HepG2 (cell line): Measurements from ENCODE around the gene TXNDC11. TPM values are rescaled to one million over a fixed set of nuclear protein-coding genes. Genes with fewer than 3 reads are reported as not detected.

ENCODE experiments used
- ATAC-seq: fragments of 200-7000 bp; cut with Tn5 transposase; 3 replicates; pipeline ENCODE4 v1.9.1; 2020; ENCODE audit warnings: mild to moderate bottlenecking, moderate library complexity
- BruUV-seq: library from RNA; stranded (reverse); fragments of 400-500 nt; replicated peaks from 2 replicates; lab custom pipeline; 2021; lab: Mats Ljungman, UMichigan
- CTCF ChIA-PET: fragments of 300-600 bp; formaldehyde crosslinking; extraction: SDS; loops from one replicate; lab custom pipeline; 2021; ENCODE audit warnings: low total read pairs, inconsistent platforms, low intra/inter-chr PET ratio; lab: Yijun Ruan, JAX
- POLR2A ChIA-PET: fragments of 350-600 bp; sonication (Branson Sonifier 250); formaldehyde crosslinking; loops from one replicate; lab custom pipeline; 2020; ENCODE audit warnings: antibody characterized with exemption, inconsistent platforms; lab: Yijun Ruan, JAX
- DNase-seq: peaks from one replicate; pipeline ENCODE4 v3.0.0-alpha.2; 2015; ENCODE audit warnings: low spot score
- FAIRE-seq: peaks from 3 replicates; lab custom pipeline; 2011; peaks lifted over from hg19 to GRCh38; lab: Jason Lieb, UNC
- H2AFZ ChIP-seq: one replicate; pipeline ENCODE4 v1.6.1; 2011; ENCODE audit warnings: low read length, inconsistent platforms
- H3K27ac ChIP-seq: fragments of 300-600 bp; 3 replicates; pipeline ENCODE4 v1.8.0; 2011; ENCODE audit warnings: mixed run types, mild to moderate bottlenecking, mixed read lengths, low read length, inconsistent platforms; ENCODE audit not compliant: insufficient read depth; ENCODE audit errors: extremely low read length
- H3K27me3 ChIP-seq, 2 experiments: fragments of 200-600 bp in 1 of 2; 2 replicates in 1 of 2; 3 replicates in 1 of 2; pipeline versions ENCODE4 v1.6.0 to v1.8.0; 2011; ENCODE audit warnings: low read length in 2 of 2, mild to moderate bottlenecking in 2 of 2, moderate library complexity in 2 of 2, inconsistent platforms in 1 of 2; ENCODE audit not compliant: insufficient read depth in 2 of 2, control insufficient read depth in 1 of 2
- H3K36me3 ChIP-seq, 2 experiments: fragments of 200-600 bp in 1 of 2; replicated peaks in 1 of 2; 2 replicates in 1 of 2; 3 replicates in 1 of 2; pipeline versions ENCODE4 v1.5.1 to v1.8.0; 2011; ENCODE audit warnings: low read length in 2 of 2, inconsistent platforms in 1 of 2; ENCODE audit not compliant: insufficient read depth in 2 of 2, control insufficient read depth in 1 of 2
- H3K4me1 ChIP-seq: 2 replicates; pipeline ENCODE4 v1.5.1; 2012; ENCODE audit warnings: low read length, inconsistent platforms; ENCODE audit not compliant: insufficient read depth
- H3K4me2 ChIP-seq: 2 replicates; pipeline ENCODE4 v1.6.0; 2011; ENCODE audit warnings: low read depth, low read length, inconsistent platforms
- H3K4me3 ChIP-seq, 3 experiments: fragments of 200-600 bp in 1 of 3; sonication (generic), shearing (Covaris generic) in 1 of 3; replicated peaks in 1 of 3; 2 replicates each; pipeline ENCODE4 v1.5.1; 2011 to 2016; ENCODE audit warnings: low read length in 3 of 3, inconsistent platforms in 2 of 3, low read depth in 2 of 3, mild to moderate bottlenecking in 2 of 3, control low read depth in 1 of 3, mixed read lengths in 1 of 3; ENCODE audit not compliant: insufficient read depth in 1 of 3
- H3K79me2 ChIP-seq: one replicate; pipeline ENCODE4 v1.6.1; 2011; ENCODE audit warnings: low read length, inconsistent platforms; ENCODE audit not compliant: insufficient read depth
- H3K9ac ChIP-seq: 2 replicates; pipeline ENCODE4 v1.6.0; 2011; ENCODE audit warnings: mild to moderate bottlenecking, low read depth, low read length, inconsistent platforms; ENCODE audit not compliant: insufficient read depth
- H3K9me3 ChIP-seq: 2 replicates; pipeline ENCODE4 v1.5.1; 2012; ENCODE audit warnings: mild to moderate bottlenecking, low read length
- H4K20me1 ChIP-seq: 2 replicates; pipeline ENCODE4 v1.6.0; 2011; ENCODE audit warnings: inconsistent platforms, mild to moderate bottlenecking, low read length, moderate library complexity; ENCODE audit not compliant: insufficient read depth
- BCLAF1 ChIP-seq: fragments of 450-650 bp; IDR thresholded peaks from 2 replicates; pipeline ENCODE4 v1.6.1; 2017; ENCODE audit warnings: mild to moderate bottlenecking
- CBX1 ChIP-seq: IDR thresholded peaks from one replicate; pipeline ENCODE4 v1.6.1; 2016; ENCODE audit warnings: antibody characterized with exemption, low read depth
- CBX5 ChIP-seq: sonication (generic); formaldehyde crosslinking; IDR thresholded peaks from 2 replicates; pipeline ENCODE4 v1.4.0; 2020; ENCODE audit warnings: missing genetic modification reagents, borderline replicate concordance
- GMEB2 ChIP-seq: IDR thresholded peaks from 2 replicates; pipeline ENCODE4 v1.6.1; 2016; ENCODE audit warnings: missing biosample characterization, missing genetic modification reagents, low read depth
- HCFC1 ChIP-seq: fragments of 150-350 bp; IDR thresholded peaks from 2 replicates; pipeline ENCODE4 v1.6.1; 2014; ENCODE audit warnings: low read depth, low read length
- KIAA2018 ChIP-seq: sonication (generic); formaldehyde crosslinking; IDR thresholded peaks from 2 replicates; pipeline ENCODE4 v1.5.0; 2020; ENCODE audit warnings: mild to moderate bottlenecking, missing genetic modification reagents, borderline replicate concordance
- LCORL ChIP-seq, 2 experiments: fragments of 450-650 bp in 1 of 2; sonication (generic) in 1 of 2; formaldehyde crosslinking in 1 of 2; IDR thresholded peaks; 2 replicates each; pipeline versions ENCODE4 v1.5.0 to v1.6.1; 2017 to 2020; ENCODE audit warnings: antibody characterized with exemption in 1 of 2, missing genetic modification reagents in 1 of 2
- SIN3B ChIP-seq: fragments of 150-350 bp; IDR thresholded peaks from 2 replicates; pipeline ENCODE4 v1.6.1; 2014; ENCODE audit warnings: low read length
- SRY ChIP-seq: sonication (generic); formaldehyde crosslinking; IDR thresholded peaks from 2 replicates; pipeline ENCODE4 v1.8.0; 2022; ENCODE audit warnings: mild to moderate bottlenecking, missing genetic modification reagents
- ZNF136 ChIP-seq: sonication (generic); formaldehyde crosslinking; IDR thresholded peaks from 2 replicates; pipeline ENCODE4 v1.8.1; 2022; ENCODE audit warnings: low read depth, mild to moderate bottlenecking, moderate library complexity, missing genetic modification reagents
- ZNF138 ChIP-seq: sonication (generic); formaldehyde crosslinking; IDR thresholded peaks from 2 replicates; pipeline ENCODE4 v1.5.0; 2020; ENCODE audit warnings: mild to moderate bottlenecking, low read depth, missing genetic modification reagents
- ZNF550 ChIP-seq: sonication (generic); formaldehyde crosslinking; IDR thresholded peaks from 2 replicates; pipeline ENCODE4 v1.4.0; 2020; ENCODE audit warnings: mild to moderate bottlenecking, missing genetic modification reagents, borderline replicate concordance
- ZNF7 ChIP-seq: IDR thresholded peaks from 2 replicates; pipeline ENCODE4 v1.6.1; 2016; ENCODE audit warnings: missing biosample characterization, missing genetic modification reagents
- WGBS: methylation state at CpG from one replicate; pipeline ENCODE4 v1.1.6; 2017; ENCODE audit warnings: low lambda C conversion rate; 5-methylcytosine and 5-hydroxymethylcytosine counted together
- in situ Hi-C: cut with HindIII; loops from 2 replicates; pipeline ENCODE4 v1.10.0; 2017; ENCODE audit warnings: low pct_unique_long_range_greater_than_20kb; ENCODE audit not compliant: extremely low pct_ligation_motif_present
- intact Hi-C: fragments of 100-400 bp; cut with micrococcal nuclease; formaldehyde crosslinking; loops from one replicate; pipeline ENCODE4 v1.10.0; 2022; ENCODE audit not compliant: unreplicated experiment
- polyA plus RNA-seq, 8 experiments: library from polyadenylated mRNA; depleted of rRNA in 3 of 8; stranded (reverse) in 7 of 8; unstranded in 1 of 8; fragments of >200 nt; fragmentation: Illumina TruSeq in 4 of 8; extraction: Trizol in 4 of 8; gene quantifications; 2 replicates each; pipeline versions ENCODE4 v1.2.1 to v1.2.3, GENCODE V29; 2011 to 2016; ENCODE audit warnings: low read depth in 4 of 8, missing spikeins in 1 of 8, mixed read lengths in 1 of 8; ENCODE audit not compliant: insufficient read depth in 1 of 8
- total RNA-seq, 5 experiments: library from RNA; depleted of rRNA; stranded (reverse); fragments of >200 nt; fragmentation: Illumina TruSeq; extraction: Trizol; gene quantifications; 2 replicates each; pipeline ENCODE4 v1.2.3, GENCODE V29; 2016; ENCODE audit warnings: low read depth in 1 of 5

The TXNDC11 gene
- total and polyA plus RNA-seq, 2 of the 13 experiments (the other 11 are each of a cell fraction or from before 2014, with no cell fraction given), result 74.9 to 123 TPM

GRCh38 chr16:11759997-11760396 is 17.3 kb upstream of the TXNDC11 start:
- no TSS peak for BruUV-seq
- intact Hi-C loops (loop anchor here (2.0 kb wide), 1 partner anchor 27 kb away; no protein-coding TSS in a partner anchor), in situ Hi-C loops (no loop called here)
- Histone ChIP-seq H4K20me1 (no peaks in the 10 kb centered on the region), H3K4me2 (no peak overlapping the region), H3K79me2 (no peaks in the 10 kb centered on the region), H3K27ac (no peak overlapping the region), H3K27me3 (no peaks in the 10 kb centered on the region), H3K9me3 (no peaks in the 10 kb centered on the region), H2AFZ (no peak overlapping the region), H3K36me3 (peaks cover 22 to 59% of the 10 kb centered on the region in 2 experiments), H3K4me3 (no peak overlapping the region), H3K9ac (no peak overlapping the region), H3K4me1 (peaks cover 46% of the 10 kb centered on the region)
- ATAC-seq (no peak), DNase-seq (no peak), FAIRE-seq (no peak)
- ChIA-PET CTCF (no interaction called here), POLR2A (interaction anchor here (0.6 to 3.9 kb wide), 5 partner anchors 11 to 146 kb away, joined by 3 to 74 read pairs (median 5); partner anchors contain the start of genes TXNDC11 and ZC3H7A)
- WGBS, result 98% methylated on average over 4 of the region's 4 CpGs
- TF ChIP-seq SIN3B (no peak), CBX1 (no peak), BCLAF1 (no peak), ZNF138 (no peak), HCFC1 (no peak), KIAA2018 (CRISPR knock-in tag) (no peak), ZNF7 (CRISPR knock-in tag) (no peak), CBX5 (CRISPR knock-in tag) (no peak), GMEB2 (CRISPR knock-in tag) (no peak), LCORL (IDR thresholded peaks at IDR 0.05) (no peak), LCORL (CRISPR knock-in tag; IDR thresholded peaks at IDR 0.05) (no peak), ZNF136 (no peak), SRY (no peak), ZNF550 (CRISPR knock-in tag) (no peak)
